GM19099 (cell line): ENCODE data around the gene SNX8.

Source experiments
- POLR2A ChIP-seq: IDR thresholded peaks from 3 replicates; pipeline ENCODE4 v1.6.1; 2011; ENCODE audit warnings: low read depth; ENCODE audit not compliant: insufficient read length; ENCODE audit errors: extremely low read depth

Gene SNX8

DNA sequence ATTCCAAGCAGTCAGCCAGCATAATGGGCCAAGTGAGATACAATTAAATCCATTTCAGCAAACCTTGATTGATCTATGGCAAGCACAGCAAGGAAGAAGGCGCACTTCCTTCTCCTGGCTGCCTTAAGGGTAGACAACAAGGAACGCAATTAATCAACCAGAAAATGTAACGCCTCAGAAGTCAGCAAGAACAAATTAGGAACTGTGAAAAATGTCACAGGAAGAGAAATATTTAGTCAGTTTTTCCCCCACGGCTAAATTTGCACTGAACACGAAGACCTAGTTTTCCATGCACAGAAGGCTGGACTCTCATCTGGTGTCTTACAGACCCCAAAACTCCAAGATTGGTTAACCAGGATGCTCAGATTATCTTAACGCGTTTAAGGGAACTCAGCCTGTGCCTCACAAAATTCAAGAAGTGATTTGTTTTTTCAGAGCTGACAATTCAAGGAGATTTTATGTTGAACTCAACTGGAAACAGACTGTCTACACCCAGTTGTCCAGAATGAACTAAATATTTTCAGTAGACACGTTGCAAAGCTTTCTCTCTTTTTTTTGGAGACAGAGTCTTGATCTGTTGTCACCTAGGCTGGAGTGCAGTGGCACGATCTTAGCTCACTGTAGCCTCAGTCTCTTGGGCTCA is 14.2 kb downstream of the SNX8 start:
- TF ChIP-seq POLR2A = no peak

GRCh38 chr7:2299131-2299829 is 15.0 kb downstream of the SNX8 start:
- peak; percentile 34 for TF ChIP-seq POLR2A

GRCh38 chr7:2296832-2297231 is 17.4 kb downstream of the SNX8 start:
- TF ChIP-seq POLR2A = no peak

DNA sequence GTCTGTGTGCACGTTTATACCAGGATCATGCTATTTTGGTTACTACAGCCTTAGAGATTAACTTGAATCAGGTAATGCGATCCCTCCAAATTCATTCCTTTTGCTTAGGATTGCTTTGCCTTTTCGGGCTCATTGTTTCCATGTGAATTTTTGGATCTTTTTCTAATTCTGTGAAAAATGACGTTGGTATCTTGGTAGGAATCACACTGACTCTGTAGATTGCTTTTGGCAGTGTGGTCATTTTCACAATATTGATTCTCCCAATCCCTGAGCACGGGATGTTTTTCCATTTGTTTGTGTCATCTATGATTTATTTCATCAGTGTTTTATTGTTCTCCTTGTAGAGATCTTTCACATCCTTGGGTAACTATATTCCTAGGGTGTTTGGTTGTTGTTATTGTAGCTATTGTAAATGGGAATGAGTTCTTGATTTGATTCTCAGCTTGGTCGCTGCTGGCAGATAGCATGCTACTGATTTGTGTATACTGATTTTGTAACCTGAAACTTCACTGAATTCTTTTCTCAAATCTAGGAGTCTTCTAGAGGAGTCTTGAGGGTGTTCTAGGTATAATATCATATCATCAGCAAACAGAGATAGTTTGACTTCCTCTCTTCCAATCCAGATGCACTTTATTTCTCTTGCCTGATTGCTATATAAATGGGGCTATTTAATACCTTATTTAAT is 18.2 kb downstream of the SNX8 start:
- no peak for TF ChIP-seq POLR2A

DNA sequence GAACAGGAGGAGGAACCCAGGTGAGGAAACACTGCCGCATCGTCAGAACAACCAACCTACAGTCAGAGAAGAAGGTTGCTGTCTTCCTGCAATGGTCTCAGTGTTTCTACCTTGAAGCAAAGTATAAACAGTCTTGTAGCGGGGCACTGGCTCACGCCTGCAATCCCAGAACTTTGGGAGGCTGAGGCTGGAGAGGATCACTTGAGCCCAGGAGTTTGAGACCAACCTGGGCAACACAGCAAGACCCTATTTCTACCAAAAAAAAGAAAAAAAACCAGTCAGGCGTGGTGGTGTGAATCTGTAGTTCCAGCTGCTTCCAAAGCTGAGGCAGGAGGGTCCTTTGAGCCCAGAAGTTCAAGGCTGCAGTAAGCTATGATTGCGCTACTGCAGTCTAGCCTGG is 23.4 kb downstream of the SNX8 start:
- no peak for TF ChIP-seq POLR2A

GRCh38 chr7:2289621-2290020 is 24.6 kb downstream of the SNX8 start:
- no peak for TF ChIP-seq POLR2A

- TF ChIP-seq POLR2A = no peak
These were observed 25.1 kb downstream of the SNX8 start for GRCh38 chr7:2289111-2289586.

- no peak for TF ChIP-seq POLR2A
These were observed 25.7 kb downstream of the SNX8 start for GRCh38 chr7:2288503-2288902.

DNA sequence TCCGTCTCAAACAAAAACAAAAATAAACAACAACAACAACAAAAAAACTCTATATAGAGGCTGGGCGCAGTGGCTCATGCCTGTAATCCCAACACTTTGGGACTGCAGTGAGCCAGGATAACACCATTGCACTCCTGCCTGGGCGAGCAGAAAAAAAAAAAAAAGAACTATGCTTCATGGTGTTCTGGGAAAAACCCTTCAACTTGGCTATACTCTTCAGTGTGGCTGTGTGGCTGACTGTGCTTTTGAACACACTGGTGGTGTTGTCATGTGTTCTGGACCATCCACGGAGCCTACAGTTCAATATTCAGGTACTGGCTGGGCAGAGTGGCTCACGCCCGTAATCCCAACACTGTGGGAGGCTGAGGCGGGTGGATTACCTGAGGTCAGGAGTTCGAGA is 26.5 kb downstream of the SNX8 start:
- no peak for TF ChIP-seq POLR2A

DNA sequence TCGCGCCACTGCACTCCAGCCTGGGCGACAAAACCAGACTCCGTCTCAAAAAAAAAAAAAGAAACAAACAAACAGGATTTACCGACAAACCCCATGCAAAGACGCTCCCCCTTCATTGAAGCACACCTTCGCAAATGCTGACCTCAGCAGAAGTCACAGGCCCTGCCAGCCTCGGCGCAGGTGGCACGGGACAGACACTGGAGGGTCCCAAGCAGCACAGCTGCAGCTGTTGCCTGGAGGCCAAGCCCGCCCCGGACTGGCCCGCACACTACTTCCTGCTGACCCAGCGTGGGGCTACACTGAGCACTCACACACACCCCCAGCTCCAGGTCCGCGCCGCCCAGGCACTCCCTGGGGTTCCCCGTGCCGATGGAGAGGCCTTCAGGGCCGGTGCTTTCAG is 31.2 kb downstream of the SNX8 start:
- TF ChIP-seq POLR2A = no peak

GRCh38 chr7:2282185-2282751 is 32.0 kb downstream of the SNX8 start:
- no peak for TF ChIP-seq POLR2A

DNA sequence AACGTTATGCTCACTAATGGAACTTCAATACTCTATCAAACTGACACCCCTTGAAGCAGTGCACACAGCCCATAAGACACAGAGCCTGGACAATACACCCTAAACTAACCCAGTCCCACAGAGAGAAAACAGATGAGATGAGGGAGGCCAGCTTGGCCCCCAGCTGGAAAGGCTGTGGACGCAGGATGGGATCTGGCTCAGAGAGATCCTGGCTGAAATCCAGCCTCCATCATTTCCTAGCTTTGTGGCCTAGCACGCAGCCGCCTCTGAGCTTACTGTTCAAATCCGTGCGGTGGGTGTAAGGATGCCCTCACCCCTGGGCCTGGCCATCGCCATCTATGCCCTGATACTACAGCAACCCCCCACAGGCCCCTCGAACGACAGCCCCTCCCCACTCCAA is 32.7 kb downstream of the SNX8 start:
- no peak for TF ChIP-seq POLR2A

DNA sequence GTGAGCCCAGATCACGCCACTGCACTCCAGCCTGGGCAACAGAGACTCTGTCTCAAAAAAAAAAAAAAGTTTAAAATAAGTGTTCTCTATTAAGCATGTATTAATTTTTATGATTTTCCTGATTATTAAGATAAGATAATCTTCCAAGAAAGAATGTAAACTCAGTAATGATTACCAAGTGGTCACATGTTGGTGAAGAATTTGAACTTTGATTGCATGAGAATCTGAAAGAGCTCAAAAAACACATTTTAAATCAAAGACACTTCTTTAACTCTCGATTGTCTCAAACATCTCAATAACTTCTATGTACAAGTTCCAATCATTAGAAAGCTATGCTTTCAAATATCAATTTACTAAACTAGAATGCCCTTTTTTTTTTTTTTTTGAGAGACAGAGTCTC is 33.8 kb downstream of the SNX8 start:
- TF ChIP-seq POLR2A = no peak

DNA sequence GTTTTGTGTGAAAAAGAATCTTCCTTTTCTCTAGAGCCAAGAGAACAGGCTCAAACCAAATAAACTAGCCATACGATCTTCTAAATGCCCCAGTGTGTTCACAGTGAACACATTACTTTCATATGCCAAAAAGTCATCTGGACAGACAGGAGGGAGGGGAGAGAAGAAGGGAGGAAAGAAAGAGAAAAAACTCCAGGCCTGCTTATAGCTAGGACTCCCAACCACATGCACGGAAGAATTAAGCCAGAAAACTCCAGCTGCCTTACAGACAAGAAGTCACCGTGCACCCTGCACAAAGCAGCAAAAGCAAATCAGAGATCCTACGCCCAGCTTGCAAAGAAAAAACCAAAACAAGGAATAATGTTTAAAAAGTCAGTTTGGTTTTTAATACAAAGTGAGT is 34.3 kb downstream of the SNX8 start:
- no peak for TF ChIP-seq POLR2A

- TF ChIP-seq POLR2A = no peak
These were observed 36.2 kb downstream of the SNX8 start for GRCh38 chr7:2278026-2278425.

DNA sequence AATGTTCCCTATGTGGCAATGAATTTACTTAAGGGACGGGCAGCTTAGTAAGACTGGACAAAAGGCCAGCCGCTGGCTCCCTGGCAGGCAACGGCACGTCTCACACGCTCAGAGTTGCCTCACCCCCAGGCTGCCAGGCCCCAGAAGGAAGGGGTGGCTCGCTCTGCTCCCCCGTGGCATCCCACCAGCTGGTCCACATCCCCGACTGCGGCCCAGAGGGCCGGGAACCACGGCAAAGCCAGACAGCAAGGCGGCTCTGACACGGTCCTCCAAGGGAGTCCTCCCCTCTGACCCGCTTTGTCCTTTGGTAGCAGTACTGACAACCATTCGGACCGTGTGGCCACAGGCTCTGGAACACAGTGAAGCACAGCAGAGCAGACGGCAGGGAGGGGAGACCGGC is 38.1 kb downstream of the SNX8 start:
- no peak for TF ChIP-seq POLR2A
